GM12878 (cell line): Measurements from ENCODE around the gene FIGNL2.

Experiments used
- BRCA1 ChIP-seq: IDR thresholded peaks from 2 replicates; pipeline ENCODE4 v1.6.1; 2011; ENCODE audit warnings: low read depth, low read length, improper control_type of control experiment
- CBX3 ChIP-seq: fragments of 200-600 bp; sonication (generic); IDR thresholded peaks from 2 replicates; pipeline ENCODE4 v1.6.1; 2016; ENCODE audit warnings: low read depth, borderline replicate concordance
- EP300 ChIP-seq, 2 experiments: fragments of 150-350 bp in 1 of 2; IDR thresholded peaks; 2 replicates each; pipeline ENCODE4 v1.6.1; 2011 to 2012; ENCODE audit warnings: low read depth in 2 of 2, low read length in 2 of 2, borderline replicate concordance in 1 of 2, improper control_type of control experiment in 1 of 2, inconsistent platforms in 1 of 2; ENCODE audit not compliant: control insufficient read depth in 1 of 2
- EZH2 ChIP-seq: IDR thresholded peaks from 2 replicates; pipeline ENCODE4 v1.6.1; 2012; ENCODE audit warnings: low read depth, mild to moderate bottlenecking, control low read depth, inconsistent platforms, low read length, borderline replicate concordance; ENCODE audit not compliant: control insufficient read depth
- GABPA ChIP-seq: IDR thresholded peaks from 2 replicates; pipeline ENCODE4 v1.6.1; 2014; ENCODE audit warnings: antibody characterized with exemption, low read depth, mild to moderate bottlenecking, inconsistent platforms
- KAT2A ChIP-seq: conservative IDR thresholded peaks from 2 replicates; pipeline ENCODE4 v1.6.1; 2011; ENCODE audit warnings: low read depth, low read length; ENCODE audit not compliant: control insufficient read depth
- MYC ChIP-seq: IDR thresholded peaks from 2 replicates; pipeline ENCODE4 v1.6.1; 2011; ENCODE audit warnings: mild to moderate bottlenecking, low read length, moderate library complexity, inconsistent platforms; ENCODE audit not compliant: insufficient read depth, insufficient replicate concordance, insufficient read length, severe bottlenecking
- POLR2A ChIP-seq: IDR thresholded peaks from 2 replicates; pipeline ENCODE4 v1.6.1; 2011; ENCODE audit warnings: low read depth, mild to moderate bottlenecking, low read length
- POLR2AphosphoS5 ChIP-seq: IDR thresholded peaks from 2 replicates; pipeline ENCODE4 v1.6.1; 2011; ENCODE audit warnings: mild to moderate bottlenecking, low read length, inconsistent platforms
- SPI1 ChIP-seq: IDR thresholded peaks from 2 replicates; pipeline ENCODE4 v1.6.1; 2011; ENCODE audit warnings: low read depth, mild to moderate bottlenecking, low read length, moderate library complexity, borderline replicate concordance; ENCODE audit not compliant: insufficient read depth
- YY1 ChIP-seq: IDR thresholded peaks from 2 replicates; pipeline ENCODE4 v1.6.1; 2011; ENCODE audit warnings: low read depth, mild to moderate bottlenecking, low read length
- TF ChIP-seq, protein P1 (sequence below), 3 experiments: IDR thresholded peaks in 2 of 3; conservative IDR thresholded peaks in 1 of 3; 2 replicates each; pipeline ENCODE4 v1.5.1; 2011; ENCODE audit warnings: low read depth in 3 of 3, low read length in 3 of 3, mild to moderate bottlenecking in 3 of 3, control low read depth in 2 of 3, moderate library complexity in 2 of 3, inconsistent platforms in 1 of 3, mixed read lengths in 1 of 3; ENCODE audit not compliant: control insufficient read depth in 2 of 3, insufficient read depth in 1 of 3; ENCODE audit errors: extremely low read depth in 1 of 3
- TF ChIP-seq, protein P2 (sequence below): IDR thresholded peaks from 2 replicates; pipeline ENCODE4 v1.6.1; 2012; ENCODE audit warnings: mild to moderate bottlenecking, low read depth, low read length

DNA sequence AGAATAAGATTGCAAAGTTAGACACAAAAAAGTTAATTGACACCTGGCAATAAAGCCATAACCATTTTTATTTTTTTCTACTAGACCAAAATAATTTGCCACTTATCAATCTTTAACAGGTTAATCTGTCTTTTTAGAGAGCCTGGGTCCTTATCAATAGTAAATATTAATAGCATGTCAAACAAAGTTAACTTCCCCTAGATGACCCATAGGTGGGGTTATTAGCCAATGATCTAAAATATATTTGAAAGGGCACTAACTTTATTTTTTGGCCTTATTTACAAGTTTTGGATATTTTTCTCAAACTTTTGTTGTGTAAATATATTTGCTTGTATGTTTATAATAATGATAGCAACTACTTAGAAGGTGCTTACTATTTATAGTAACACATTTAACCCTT lies 43.3 kb upstream of the FIGNL2 start:
- TF ChIP-seq SPI1 (no peak), CBX3 (no peak), KAT2A (no peak), GABPA (no peak), POLR2A (no peak), EZH2 (no peak), YY1 (no peak), MYC (no peak), EP300 (IDR thresholded peaks at IDR 0.05; ENCODE audit: borderline replicate concordance in 1 of 2, control insufficient read depth in 1 of 2, low read depth in 2 of 2, low read length in 2 of 2) (no peak), POLR2AphosphoS5 (no peak), BRCA1 (no peak)
- TF ChIP-seq, protein P1, sequence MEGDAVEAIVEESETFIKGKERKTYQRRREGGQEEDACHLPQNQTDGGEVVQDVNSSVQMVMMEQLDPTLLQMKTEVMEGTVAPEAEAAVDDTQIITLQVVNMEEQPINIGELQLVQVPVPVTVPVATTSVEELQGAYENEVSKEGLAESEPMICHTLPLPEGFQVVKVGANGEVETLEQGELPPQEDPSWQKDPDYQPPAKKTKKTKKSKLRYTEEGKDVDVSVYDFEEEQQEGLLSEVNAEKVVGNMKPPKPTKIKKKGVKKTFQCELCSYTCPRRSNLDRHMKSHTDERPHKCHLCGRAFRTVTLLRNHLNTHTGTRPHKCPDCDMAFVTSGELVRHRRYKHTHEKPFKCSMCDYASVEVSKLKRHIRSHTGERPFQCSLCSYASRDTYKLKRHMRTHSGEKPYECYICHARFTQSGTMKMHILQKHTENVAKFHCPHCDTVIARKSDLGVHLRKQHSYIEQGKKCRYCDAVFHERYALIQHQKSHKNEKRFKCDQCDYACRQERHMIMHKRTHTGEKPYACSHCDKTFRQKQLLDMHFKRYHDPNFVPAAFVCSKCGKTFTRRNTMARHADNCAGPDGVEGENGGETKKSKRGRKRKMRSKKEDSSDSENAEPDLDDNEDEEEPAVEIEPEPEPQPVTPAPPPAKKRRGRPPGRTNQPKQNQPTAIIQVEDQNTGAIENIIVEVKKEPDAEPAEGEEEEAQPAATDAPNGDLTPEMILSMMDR (IDR thresholded peaks at IDR 0.05 in 2 of 3, conservative IDR thresholded peaks at IDR 0.05 in 1 of 3; ENCODE audit: control insufficient read depth in 2 of 3, extremely low read depth in 1 of 3, insufficient read depth in 1 of 3, low read depth in 3 of 3, low read length in 3 of 3): peak in 2 of 3 experiments; percentile 13 to 40; a peak in 2 of 6 replicates
- TF ChIP-seq, protein P2, sequence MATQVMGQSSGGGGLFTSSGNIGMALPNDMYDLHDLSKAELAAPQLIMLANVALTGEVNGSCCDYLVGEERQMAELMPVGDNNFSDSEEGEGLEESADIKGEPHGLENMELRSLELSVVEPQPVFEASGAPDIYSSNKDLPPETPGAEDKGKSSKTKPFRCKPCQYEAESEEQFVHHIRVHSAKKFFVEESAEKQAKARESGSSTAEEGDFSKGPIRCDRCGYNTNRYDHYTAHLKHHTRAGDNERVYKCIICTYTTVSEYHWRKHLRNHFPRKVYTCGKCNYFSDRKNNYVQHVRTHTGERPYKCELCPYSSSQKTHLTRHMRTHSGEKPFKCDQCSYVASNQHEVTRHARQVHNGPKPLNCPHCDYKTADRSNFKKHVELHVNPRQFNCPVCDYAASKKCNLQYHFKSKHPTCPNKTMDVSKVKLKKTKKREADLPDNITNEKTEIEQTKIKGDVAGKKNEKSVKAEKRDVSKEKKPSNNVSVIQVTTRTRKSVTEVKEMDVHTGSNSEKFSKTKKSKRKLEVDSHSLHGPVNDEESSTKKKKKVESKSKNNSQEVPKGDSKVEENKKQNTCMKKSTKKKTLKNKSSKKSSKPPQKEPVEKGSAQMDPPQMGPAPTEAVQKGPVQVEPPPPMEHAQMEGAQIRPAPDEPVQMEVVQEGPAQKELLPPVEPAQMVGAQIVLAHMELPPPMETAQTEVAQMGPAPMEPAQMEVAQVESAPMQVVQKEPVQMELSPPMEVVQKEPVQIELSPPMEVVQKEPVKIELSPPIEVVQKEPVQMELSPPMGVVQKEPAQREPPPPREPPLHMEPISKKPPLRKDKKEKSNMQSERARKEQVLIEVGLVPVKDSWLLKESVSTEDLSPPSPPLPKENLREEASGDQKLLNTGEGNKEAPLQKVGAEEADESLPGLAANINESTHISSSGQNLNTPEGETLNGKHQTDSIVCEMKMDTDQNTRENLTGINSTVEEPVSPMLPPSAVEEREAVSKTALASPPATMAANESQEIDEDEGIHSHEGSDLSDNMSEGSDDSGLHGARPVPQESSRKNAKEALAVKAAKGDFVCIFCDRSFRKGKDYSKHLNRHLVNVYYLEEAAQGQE: no peak
